NCI-H2081 treated with DMSO at 0.1 percent for 48 hours (cell line): Measurements from ENCODE around the gene ZNF692.

Source experiments
- DNase-seq: peaks from one replicate; lab custom pipeline; 2025; lab: John Stamatoyannopoulos, UW

ZNF692 gene

DNA sequence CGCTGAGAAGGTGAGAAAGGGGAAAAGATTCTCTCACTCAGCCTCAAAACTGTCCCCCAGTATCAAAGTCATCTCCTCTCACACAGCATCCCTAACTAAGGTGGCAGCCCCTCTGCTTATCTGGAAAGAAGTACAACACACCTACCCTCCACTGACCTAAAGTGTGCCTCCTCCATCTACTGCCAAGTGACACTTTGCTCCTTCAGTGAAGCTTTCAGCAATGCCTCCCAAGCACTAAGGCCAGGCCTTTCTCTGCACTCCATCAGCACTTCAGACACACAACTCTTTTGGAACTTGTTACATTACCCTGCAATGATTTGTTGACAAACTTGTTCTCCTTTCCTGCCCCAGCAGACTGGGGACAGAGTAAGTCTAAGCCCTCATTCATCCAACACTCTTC, 34.6 kb downstream of the ZNF692 start:
- DNase-seq: no peak

DNA sequence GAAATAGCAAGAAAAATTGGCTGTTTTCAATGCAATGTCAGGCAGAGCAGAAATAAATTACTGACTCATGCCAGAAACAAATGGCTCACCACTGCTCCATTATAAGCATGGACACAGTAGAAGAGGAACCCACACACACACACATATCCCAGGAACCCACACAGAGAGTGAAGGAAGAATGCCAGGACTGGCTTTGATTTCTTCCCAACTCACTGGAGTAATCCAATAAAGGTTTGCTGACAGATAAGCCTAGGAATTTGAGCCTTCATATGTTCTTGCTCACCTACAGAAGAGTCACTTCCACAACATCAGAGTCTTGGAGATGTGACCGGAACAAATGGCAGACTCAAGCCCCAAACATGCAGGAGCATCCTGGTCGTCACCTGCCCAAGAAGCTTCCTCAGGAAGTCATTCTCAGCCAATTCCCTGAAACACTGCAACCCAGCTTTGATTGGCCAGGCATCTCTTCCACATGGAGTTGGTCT, 35.3 kb downstream of the ZNF692 start:
- no peak for DNase-seq

GRCh38 chr1:248822148-248823032, 36.5 kb downstream of the ZNF692 start:
- no peak for DNase-seq

GRCh38 chr1:248821641-248822040, 37.2 kb downstream of the ZNF692 start:
- no peak for DNase-seq

DNA sequence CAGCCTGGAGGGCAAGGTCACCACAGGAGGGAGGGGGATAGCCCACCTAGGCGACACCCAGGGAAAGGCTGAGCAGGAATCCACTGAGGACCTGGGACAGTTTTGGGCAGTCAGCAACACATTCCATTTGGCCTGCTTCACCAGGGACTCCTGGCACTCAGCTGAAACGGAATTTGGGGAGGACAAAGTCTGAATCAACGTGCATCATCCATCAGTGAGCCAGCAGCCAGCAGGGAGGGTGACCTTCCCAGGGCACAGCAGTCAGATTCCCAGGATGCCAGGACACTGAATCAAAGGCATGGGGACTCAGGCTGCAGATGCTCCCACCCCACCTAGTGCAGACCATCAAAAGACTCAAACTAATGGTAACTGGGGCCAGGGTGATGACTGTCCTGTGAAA, 37.8 kb downstream of the ZNF692 start:
- DNase-seq: no peak

DNA sequence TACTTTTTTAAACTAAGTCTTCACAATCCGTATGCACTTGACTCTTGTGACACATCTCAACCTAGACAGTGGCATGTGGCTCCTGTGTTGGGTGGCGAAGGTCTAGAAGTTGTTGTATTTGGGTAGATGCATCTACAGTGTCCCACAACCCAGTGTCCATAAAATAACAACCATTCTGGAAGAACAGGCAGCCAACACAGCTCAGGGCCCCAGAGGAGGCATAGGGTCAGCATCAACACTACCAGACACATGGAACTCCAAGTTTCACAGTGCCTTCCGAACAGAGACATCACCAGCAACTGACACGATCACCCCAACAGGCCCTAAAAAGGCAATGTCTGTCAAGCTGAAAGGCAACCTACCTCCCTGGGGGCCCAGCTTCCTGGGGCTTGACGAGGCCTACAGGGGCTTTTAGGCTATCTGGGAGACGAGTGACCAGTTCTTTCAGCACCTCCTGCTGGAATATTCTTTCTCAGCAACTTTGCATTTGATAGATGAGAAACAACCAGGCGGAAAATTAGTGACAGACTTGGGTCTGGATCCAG, 38.8 kb downstream of the ZNF692 start:
- DNase-seq: no peak

GRCh38 chr1:248818505-248819374, 40.1 kb downstream of the ZNF692 start:
- DNase-seq: no peak

GRCh38 chr1:248817065-248817464, 41.8 kb downstream of the ZNF692 start:
- no peak for DNase-seq

GRCh38 chr1:248816042-248816851, 42.6 kb downstream of the ZNF692 start:
- DNase-seq: no peak

DNA sequence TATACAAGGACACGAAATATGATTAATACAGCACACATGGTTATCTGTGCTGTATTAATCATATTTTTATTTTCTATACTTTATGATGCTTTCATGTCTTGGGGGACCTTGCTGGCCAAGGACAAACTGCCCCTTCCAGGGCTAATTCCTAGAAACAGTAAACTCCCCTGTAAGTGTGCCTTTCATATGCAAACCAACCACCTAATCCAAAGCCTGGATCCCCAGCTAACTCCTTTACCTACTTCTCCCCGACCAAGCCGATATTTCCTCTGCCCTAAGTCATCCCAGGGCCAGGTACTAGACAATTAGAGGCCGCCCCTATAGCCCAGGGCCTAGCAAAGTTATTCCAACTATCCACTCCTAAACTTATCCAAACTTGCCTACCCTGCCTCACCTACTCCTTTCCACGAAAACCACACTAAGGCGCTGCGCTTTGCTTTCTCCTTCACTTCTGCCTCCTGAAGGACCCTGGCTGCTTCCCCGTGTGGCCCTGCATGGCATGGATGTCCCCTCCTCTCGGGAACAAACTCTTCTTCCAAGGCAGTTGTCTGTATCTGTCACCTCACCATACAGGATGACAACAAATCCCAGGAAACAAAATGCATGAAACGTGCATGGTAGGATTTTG, 43.4 kb downstream of the ZNF692 start:
- DNase-seq: no peak

DNA sequence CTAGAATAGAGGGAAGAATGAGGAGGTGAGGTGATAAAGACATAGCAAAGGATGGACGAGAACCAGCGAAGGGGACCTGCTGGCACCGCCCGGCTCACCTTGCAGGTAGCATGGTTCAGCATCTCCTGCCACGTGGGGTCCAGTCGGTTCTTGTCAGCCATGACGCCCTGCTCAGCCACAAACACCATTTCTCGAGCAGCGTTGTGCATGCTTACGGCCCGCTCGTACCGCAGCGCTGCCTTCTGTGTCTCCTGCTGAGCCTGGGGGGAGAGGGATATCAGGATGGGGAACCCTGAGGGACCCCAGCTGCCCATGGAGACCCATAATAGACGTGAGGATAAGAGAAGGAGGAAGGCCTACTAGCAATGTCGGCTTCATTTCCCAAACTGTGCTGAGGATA, 44.5 kb downstream of the ZNF692 start:
- DNase-seq: no peak

DNA sequence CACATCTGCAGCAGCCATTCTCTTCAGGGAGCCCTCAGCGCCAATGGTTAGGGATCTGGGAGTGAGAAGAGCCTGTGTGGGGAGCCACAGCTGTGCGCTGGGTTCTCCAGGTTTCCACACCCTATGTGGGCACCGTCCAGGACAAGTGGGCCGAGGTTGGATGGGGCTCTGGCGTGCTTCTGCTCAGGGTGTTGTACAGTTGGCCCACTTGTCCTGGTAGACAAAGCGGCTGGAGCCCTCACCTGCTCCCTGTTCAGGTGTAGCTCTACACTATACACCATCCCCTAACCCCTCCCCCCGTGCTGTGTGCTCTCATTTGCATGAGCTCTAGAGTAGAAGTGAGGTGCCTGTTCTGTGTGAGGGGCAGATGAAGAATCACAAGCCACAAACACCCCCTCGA, 45.3 kb downstream of the ZNF692 start:
- DNase-seq: no peak

- DNase-seq: no peak
These were observed 46.0 kb downstream of the ZNF692 start for GRCh38 chr1:248812736-248813425.

DNA sequence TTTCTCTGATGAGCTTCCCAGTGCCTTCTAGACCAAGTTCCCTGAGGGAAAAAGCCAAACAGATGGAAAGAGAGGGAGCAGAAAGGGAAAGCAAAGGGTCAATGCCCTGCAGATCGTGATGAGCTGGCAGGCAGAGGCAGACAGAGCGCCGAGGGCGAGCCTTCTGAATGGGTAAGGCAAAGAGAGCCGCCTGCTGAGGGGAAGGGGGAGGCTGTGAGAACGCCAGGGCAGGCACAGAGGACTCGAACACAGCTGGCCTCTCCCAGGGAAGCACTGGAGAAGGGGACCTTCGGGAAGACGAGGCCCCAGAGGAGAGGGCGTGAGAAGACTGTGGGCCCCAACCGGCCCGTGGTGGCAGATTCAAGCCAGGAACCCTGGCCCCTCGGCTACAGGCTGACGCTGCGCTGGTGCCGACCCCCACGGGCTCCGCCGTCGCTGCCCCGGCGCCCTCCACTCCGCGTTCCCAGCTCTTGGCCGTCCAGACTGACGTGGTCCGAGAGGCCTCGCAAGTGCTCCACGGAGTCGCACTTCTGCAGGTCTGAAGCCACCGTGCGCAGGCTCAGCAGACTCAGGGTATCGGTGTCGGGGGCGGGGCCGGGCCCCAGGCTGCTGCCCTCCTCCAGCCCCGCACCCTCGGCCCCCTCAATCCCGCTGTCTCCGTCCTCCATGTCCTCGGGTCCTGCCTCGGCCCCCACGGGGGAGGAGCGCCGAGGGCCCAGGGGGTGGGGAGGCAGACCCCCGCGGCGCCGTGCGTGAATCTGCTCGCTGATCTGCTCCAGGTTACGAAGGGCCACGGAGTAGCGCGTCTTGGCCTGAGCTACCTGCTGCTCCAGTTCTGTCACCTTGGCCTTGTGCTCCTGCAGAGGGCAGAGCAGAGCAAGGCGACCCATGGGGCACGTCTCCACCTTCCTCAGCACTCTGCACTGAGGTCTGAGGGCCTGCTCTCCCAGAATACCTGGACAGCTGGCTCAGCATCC, 47.1 kb downstream of the ZNF692 start:
- DNase-seq: no peak

- DNase-seq: no peak
These were observed 48.0 kb downstream of the ZNF692 start for GRCh38 chr1:248810727-248811513.

GRCh38 chr1:248810000-248810726, 48.7 kb downstream of the ZNF692 start:
- no peak for DNase-seq

DNA sequence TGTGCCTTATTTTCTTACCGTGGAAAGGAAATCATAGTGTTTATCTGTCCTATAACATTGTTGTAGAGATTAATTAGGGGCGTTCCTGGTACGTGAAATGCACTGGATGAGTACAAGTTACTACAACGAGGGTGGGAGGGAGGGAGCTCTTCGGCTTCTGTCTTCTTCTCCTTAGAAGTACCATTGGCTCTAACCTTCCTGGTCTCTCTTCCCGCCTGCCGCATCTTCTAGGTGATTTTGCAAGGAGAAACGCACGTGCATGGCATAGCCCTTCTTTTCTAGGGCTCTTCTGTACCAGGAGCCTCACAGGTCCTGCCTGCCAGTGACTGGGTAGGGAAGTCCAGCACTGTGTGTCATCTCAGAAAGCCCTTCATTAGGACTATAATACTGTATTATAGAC, 50.0 kb downstream of the ZNF692 start:
- DNase-seq: no peak
